ENCODE data around the gene TLL2.

TLL2 gene

DNA sequence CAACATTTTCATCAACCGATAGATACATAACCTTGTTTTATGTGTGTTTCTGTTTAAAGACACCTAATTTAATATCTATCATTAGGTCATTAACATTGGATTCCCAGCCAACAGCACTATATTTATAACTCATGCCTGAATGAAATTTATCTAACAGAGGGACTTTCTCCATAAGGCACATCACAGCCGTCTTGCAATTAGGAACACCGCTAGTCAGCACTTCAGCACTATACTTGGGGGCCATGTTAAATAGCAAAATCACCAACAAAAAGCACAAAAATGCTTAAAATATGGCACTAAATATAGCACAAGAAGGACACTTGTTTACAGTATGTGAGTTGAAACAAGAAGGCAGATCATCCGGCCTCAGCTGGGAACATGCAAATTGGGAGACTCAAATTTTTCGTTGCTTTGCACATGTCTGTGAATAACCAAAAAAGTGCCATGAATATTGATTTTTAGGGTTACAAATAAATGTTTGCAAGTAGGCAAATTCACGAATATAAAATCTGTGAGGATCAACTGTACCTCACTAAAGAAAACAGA lies 51.0 kb downstream of the TLL2 start:
- peak in 1 of 2 experiments; percentile 43 for DNase-seq

DNA sequence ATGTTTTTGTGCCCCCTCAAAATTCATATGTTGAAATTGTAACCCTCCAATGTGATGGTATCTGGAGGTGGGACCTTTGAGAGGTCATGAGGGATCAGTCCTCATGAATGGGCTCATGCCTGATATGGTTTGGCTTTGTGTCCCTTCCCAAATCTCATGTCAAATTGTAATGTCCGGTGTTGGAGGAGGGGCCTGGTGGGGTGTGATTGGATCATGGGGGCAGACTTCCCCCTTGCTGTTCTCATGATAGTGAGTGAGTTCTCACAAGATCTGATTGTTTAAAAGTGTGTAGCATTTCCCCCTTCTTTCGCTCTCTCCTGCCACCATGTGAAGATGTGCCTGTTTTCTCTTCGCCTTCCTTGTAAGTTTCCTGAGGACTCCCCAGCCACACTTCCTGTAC lies 53.4 kb downstream of the TLL2 start:
- no peak for DNase-seq

DNA sequence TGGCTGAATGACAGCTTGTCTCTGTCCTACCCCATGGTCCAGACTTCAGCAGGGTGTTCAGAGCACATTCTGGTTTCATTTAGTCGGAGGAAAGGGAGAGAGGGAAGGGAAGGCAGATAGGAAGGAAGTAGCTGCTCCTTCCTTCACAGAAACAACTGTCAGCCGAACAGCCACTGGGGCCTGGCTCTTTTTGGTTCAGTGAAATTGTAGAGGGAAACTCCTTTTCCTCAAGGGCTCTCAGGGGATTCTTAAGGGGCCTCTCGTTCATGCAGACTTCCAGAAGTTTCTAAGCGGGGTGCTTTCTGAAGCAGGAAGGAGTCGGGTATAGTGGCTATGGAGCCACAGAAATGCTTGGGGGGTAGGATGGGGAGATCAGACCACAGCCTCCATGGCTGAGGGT lies 56.4 kb downstream of the TLL2 start:
- no peak for DNase-seq

DNA sequence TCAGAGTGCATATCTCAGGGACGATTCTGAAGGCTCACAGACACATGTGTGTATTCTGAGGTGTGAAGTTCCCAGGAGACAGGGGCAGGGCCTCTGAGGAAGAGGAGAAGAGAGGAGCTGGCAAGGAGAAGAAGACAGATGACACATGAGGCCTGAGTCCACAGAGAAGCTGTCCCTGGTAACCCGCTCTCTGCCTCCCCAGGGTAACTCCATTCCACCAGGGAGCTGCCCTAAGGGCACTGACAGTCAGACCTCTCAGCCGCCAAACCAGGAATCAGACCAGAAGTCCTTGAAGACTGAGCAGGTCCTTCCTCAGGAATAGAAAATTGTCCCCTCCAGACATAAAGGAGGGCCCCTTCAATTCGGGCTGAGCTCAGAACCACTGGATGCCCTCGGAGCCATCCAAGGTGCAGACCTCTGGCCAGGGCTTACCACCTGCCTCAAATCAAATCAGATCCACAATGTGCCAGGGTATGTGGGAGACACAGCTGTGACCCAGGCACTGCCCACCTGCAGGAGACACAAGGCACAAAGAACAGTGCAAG lies 57.4 kb downstream of the TLL2 start:
- DNase-seq = no peak

DNA sequence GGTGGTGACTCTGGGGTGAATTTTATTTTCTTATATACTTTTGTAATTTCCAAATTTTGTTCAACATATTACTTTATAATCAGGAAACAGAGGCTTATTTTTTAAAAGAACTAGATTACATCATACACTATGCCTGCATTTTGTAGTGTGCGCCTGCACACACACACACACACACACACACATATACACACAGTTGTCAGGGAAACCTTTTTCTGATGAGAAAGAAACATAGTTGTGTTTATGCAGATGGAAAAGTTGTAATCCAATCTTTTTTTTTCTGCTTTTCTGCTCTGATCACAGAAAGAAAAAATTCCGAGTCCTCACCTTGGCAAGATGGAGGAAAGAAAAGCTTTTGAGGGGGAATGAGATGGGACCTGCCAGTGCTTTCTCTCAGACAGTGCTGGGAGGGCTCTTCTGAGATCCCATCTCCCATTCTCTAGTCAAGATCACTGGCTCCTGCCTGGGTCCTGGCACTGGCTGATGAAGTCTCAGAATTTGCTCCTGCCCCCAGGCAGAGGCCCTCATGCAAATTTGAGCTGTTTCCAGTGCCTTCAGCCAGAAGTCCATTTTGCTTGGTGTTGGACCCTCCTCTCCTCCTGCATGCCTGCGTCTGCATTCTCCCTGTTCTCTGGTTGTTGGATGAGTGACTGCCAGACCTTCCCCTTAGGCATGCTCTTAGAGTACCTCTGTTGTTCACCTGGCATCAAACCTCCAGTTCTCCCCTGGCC lies 59.7 kb downstream of the TLL2 start:
- DNase-seq = peak in 1 of 2 experiments; percentile 51

DNA sequence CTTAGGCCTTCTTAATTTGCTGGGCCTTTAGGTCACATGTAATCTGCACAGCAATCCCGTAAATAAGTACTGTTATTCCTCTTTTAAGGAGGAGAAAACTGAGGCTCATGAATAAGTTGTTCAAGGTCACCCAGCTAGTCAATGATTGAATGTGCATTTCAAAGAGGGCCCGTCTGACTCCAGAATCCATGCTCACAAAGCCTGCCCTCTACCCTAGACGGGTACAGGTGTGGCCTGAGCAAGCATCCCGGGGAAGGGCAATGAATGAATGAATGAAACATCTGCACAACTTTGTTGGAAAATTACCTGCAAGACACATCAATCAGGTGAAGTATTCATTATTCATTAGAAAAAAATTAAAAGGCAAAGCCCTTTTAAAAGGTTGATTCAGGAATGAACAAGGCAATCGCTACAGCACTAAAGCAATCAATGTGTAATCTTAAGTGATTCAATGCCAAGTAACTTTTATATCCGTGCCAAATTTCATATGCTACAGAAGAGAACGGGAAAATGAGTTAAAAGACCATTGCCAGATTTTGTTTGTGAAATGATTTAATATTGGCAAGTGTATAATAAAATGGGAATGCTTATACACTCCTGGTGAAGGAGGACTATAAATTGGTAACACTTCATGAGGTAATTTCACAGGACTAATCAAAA lies 61.1 kb downstream of the TLL2 start:
- no peak for DNase-seq

DNA sequence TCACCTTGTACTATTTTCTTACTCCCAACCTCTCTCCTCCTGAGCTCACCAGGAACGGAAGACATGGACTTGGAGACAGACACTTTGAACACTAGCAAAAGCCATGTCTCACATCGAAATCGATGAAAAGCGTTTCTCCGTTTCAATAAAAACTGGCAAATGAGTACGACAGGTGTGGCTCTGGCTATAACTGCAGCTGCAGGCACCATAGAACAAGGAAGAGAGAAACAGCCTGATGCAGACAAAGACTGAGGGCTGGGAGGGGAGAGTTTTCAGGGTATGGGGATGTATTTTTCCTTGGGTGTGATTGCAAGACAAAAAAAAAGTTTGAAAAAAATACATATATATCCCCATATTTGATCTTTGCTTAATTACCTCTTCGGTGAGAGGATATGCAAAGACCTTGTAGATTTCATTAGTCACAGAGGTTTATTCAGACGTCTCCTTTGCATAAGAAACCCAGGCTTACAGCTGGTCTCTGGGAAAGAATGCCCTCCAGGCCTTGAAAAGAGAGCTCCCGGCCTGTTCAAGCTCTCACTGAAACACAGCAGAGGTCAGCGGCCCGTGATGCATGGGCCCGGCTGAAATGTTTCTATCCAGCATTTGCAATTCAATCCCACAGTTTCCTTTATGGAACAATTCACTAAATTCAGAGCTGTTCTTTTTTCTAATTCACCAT lies 63.1 kb downstream of the TLL2 start:
- peak; percentile 85 to 88 for DNase-seq

DNA sequence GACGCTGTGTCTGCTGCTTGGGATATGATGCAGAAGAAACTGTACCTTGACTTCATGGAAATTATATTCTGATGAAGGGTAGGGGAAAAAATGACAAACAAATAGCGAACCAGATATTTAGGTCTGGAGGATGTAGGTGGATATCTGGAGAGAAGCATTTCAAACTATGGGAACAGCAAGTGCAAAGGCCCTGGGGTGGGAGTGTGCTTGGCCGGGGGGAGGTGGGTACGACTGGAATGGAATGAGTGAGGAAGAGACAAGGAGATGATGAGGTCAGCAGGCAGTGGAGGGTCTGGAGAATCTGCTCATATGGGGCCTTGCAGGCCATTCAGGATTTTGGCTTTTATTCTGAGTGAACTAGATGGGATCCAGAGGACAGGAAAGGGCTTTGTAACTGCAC lies 65.2 kb downstream of the TLL2 start:
- no peak for DNase-seq

DNA sequence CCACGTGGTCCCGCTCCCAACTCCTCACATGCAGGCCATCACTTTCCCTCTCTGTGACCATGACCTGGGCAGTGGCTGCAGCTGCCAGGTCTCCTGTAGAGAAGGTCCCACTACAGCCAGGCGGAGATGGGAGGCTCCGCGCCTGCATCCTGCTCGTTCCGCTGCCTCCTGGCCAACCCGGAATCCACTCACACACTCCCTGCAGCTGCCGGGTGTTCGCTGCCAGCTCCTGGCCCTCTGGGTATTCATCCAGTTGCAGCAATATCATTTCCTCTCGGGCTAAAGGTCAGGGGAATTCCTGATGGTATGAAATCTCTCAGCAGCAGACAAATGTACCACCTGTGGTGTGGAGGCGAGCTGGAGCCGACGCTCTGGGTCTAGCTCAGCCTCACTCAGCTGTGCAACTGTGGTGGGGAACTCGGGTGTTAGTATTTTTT lies 65.7 kb downstream of the TLL2 start:
- no peak for DNase-seq

DNA sequence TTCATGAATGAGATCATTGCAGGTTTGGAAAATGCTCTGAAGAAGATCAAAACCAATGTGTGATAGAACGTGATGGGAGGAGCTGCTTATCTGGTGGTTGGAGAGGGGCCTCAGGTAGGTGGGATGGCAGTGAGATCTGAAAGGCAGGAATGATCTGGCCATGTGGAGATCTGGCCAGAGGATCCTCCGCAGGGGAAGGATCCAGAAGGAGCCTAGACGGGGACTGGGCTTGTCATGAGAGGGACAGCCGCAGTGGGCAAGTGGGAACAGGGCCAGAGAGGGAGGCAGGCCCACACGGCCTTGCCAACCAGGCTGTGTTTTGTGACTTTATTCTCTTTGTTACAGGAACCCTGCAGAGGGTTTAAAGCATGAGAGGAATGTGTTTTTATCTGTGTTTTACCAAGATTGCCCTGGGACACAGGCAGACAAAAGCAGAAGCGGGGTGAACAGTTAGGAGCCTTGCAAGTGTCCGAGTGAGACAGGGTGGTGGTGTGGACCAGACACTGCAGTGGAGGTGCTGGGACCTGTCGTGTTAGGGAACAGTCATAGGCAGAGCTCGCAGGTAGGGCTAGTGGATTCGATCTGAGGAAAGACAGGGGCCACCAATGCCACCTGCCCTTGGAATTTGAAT lies 66.6 kb downstream of the TLL2 start:
- DNase-seq = no peak

DNA sequence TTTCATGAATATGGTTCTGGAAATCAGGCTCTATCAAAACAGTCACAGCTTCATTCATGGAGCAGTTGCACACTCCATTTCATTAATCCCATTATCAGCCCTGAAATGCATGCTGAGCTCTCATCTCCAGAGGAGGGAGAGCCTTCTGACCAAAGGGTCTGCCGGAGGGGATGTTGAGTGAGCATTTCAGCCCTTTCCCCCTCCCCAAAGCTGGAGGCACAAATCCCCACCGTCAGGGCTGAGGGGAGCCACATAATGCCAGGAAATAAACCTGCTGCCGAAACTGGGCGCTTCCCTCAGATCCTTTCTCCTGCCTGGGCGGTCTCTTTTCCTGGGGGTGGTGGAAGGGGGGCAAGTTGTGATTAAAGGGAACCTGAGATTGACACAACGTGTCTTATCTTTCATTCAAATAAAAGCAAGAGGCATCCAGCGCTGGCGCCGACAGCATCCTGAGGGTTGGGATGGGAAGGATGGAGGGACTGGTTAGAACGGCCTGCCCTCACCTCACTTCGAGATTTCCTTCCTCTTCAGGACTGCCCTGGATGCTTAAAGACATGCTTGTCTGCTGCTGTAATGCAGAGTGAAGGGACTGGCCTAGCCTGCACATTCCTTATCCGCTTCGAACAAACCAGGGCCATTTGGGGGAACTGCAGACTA lies 71.6 kb downstream of the TLL2 start:
- DNase-seq = no peak

DNA sequence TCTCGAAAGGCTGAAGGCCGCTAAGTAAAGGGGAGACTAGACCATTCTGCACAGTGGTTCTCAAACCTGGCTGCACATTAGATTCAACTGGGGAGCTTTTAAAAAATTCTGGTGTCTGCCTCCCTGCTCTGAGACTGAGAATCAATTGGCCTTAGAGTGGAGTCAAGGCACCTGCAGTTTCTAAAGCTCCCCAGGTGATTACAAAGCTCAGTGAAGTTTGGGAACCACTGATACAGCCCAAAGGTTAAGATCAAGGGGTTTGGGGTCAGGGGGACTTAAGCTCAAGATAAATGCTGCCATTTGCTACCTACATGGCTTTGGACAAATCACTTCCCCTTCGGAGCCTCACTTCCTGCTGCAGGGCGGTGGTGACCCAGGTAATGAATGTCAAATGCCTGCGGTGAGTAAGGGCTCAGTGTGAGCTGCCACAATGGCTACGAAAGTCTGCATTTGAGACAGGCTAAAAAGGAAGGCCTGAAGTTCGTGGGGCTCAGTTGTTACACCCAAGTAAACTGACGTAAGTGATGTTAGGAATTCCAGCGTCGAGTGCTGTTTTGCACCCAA lies 72.3 kb downstream of the TLL2 start:
- no peak for DNase-seq

DNA sequence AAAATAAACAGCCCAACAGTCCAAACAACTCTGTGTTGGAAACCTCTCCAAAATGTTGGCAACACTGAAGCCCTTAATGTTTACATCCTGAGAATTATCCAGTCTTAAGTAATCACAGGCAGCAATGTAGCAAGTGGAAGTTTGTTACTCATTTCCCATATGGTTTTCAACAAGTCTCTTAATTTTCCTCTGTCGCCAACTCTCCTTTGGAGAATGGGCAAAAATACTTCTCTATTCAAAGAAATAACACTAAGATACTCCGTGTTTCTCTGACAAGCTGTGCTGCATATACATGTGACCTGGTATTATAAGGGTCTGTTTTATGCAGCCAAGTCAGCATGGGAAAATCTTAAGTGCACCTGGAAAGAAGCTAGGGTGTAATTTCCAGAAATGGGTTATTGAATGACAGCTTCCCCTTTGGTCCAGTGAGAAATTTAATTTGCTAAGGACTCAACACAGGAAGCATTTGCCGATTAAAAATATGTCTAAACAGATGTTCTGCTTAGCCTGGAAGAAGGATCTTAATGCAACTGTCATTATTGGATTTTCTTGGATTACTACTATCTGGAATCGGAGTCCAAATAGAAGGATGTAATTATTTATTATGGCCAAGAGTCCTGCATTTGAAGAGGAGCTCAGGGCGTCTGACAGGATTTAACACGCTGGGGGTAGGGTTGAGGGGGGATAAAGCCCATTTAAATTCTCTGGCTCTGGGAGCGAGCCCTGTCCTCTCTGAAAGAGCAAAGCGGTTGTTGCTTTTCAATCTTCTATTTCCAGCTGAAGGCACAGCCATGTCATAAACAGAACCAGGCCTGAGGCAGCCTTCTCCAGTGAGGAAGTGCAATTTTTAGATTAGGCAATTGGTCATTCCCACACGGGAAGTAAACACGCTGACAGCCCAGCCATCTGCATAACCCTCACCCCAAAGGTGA lies 73.1 kb downstream of the TLL2 start:
- no peak for DNase-seq

DNA sequence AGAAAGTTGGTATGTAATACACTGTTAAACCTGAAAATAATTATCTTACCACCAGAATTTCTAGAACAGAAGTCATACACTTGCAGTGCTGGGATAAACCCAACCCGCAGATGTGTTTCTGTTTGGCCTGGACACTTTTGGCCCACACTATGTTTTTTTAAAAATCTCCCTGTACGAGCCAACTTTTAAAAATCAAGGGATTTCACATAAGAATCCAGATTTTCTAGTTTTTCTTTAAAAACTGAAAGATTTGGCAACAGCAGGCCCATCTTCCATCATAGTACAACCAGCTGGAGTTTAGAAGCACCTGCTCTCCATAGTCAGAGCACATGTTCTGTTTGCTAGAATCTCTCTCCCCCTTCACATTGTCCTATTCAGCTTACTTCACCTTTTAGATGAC lies 74.0 kb downstream of the TLL2 start:
- DNase-seq = no peak

DNA sequence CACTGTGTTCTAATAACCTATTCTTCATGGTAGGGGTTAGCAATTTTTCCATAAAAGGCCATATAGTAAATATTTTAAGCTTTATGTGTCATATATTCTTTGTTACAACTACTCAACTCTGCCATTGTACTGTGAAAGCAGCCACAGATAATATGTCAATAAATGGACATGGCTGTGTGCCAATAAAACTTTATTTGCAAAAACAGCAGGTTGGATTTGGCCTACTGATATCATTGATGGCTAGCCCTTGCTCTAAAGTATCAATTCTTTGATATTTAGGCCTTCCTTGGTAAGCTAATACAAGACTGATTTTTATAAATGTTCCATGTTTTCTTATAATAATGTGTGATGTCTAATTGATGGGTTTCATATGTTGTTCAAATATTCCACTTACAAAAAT lies 77.7 kb downstream of the TLL2 start:
- DNase-seq = no peak

DNA sequence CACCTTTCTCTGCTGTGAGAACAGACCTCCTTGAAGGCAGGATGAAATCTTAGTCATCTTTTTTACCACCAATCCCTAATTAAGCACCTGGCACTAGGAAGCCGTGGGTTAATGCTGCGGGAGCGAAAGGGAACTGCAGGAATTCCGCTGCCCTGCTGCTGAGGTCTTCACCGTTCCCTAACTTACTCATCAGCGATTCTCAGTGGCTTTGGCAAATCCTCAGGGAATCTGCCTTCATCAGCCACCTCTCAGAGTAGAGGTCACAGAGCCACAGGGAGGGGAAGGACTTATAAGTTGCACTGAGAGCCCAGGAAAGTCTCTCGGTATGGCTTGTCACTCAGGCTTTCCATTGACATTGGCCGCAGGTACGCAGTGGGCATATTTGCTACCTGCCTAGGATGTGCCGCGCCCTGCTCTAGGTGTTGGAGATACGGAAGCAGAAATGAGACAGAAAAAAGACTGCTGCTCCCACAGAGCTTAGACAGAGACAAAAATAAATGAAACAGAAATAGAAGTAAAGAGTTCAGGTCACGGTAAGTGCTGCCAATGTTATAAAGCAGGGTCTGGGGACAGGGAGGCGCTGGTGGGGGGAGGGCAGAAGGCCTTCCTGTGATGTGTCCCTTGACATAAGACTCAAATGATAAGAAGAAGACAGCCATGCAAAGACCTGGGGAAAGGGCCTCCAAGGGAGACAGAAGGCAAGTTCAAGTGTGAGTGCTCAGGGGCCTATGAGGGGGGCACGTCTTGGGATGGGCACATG lies 82.3 kb downstream of the TLL2 start:
- DNase-seq = no peak

DNA sequence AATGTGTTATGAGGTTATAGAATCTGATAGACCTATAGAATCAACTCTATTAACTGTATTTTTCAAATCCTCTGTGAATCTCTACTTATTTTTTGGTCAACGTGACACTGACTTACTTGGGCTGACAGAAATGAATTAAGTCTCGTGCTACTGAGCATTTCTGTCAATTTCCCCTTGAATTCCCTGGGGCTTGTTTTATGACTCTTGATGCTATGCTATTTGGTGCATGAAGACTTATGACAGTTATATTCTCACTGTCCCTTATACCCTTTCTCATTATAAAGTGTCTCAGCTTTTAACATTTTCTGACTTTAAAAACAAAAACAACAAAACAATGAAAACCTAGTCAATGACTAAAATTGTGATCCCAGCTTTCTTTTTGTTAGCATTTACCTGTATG lies 86.4 kb downstream of the TLL2 start:
- no peak for DNase-seq

DNA sequence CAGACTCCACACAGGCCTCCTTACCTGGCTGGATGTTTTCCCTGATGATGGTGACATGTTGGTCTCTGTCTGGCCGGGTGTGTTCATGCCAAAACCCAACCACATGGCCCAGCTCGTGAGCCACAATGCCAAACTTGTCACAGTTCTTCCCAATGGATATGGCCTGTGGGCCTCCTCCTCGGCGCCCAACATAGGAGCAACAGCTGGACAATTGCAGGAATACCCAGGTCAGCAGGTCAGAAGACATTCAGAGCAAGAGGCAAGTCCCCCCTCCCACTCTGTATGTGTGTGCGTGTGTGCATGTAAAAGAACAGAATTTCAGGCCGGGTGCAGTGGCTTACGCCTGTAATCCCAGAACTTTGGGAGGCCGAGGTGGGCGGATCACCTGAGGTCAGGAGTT lies 91.2 kb downstream of the TLL2 start:
- DNase-seq = no peak

DNA sequence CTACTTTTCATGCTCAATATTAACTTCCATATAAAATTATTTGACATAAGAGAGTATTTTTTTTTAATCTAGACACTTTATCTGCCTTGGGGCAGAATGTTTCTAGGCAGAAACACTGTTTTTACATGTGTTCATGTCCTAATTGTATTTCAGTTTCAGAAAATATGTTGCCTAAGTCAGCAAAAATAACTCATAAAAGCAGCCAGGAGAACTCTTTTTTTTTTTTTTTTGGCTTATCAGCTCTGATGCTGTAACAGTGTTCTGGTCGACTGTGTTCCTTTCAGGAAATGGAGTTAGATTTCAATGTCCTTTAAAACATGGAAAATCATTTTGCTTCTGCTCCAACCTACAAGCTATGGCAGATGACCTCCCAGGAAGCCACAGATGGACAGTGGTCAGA lies 91.7 kb downstream of the TLL2 start:
- no peak for DNase-seq
